GM12872 (cell line): ENCODE results near the gene CLIP2.

Source experiments
- TF ChIP-seq, protein P1 (sequence below): IDR thresholded peaks from 3 replicates; pipeline ENCODE4 v1.5.1; 2011; ENCODE audit warnings: low read depth, mild to moderate bottlenecking, low read length, moderate library complexity; ENCODE audit not compliant: insufficient read depth

Gene CLIP2

DNA sequence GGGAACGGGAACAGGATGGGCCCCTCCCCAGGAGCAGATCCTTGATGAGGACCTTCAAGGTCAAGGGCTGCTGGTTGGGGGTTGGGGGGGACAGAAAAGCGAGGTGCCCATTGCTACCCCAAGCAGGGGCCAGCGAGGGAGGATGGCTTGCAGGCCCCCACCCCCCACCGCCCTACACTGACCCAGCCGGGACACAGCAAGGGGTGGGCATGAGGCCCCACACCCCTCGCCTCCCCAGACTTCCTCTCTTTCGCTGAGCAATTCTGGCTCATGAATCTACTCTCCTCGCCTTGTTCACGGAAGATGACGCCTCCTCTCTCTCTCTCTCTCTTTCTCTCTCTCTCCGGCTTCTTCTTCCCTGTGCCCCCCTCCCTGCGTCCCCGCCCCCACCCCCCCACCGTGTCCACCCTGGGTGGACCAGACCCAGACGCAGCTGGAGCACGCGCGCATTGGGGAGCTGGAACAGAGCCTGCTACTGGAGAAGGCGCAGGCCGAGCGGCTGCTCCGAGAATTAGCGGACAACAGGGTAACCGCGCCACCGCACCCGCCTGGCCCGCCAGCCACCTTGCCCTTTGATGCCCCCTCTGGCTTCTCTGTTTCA, 83.4 kb downstream of the CLIP2 start:
- TF ChIP-seq, protein P1, sequence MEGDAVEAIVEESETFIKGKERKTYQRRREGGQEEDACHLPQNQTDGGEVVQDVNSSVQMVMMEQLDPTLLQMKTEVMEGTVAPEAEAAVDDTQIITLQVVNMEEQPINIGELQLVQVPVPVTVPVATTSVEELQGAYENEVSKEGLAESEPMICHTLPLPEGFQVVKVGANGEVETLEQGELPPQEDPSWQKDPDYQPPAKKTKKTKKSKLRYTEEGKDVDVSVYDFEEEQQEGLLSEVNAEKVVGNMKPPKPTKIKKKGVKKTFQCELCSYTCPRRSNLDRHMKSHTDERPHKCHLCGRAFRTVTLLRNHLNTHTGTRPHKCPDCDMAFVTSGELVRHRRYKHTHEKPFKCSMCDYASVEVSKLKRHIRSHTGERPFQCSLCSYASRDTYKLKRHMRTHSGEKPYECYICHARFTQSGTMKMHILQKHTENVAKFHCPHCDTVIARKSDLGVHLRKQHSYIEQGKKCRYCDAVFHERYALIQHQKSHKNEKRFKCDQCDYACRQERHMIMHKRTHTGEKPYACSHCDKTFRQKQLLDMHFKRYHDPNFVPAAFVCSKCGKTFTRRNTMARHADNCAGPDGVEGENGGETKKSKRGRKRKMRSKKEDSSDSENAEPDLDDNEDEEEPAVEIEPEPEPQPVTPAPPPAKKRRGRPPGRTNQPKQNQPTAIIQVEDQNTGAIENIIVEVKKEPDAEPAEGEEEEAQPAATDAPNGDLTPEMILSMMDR, result no peak

DNA sequence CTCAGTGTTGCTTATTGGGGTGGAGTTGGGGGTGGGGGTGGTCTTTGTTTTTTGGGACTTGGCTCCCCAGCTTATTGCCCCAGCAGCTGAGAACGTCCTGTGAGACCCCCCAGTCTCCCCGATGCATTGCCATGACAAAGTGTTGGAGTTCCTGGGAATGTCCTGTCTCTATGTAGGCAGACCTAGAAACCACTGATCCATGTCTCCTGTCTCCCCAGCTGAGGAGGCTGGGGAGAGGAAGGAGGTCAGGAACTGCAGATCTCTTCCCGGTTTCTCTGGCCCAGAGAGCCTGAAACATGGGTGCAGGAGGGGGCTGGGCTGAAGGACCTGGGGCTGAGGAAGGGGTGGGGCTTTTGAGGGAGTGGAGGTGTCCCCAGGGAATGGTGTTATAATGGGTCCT, 84.3 kb downstream of the CLIP2 start:
- TF ChIP-seq, protein P1, result no peak

- TF ChIP-seq, protein P1, result no peak
Observed at GRCh38 chr7:74375726-74376220, 86.6 kb downstream of the CLIP2 start.

- TF ChIP-seq, protein P1, result no peak
Observed at GRCh38 chr7:74376256-74377036, 87.2 kb downstream of the CLIP2 start.

- TF ChIP-seq, protein P1, result no peak
Observed at GRCh38 chr7:74379938-74380337, 90.7 kb downstream of the CLIP2 start.

- TF ChIP-seq, protein P1, result no peak
Observed at GRCh38 chr7:74380720-74381119, 91.5 kb downstream of the CLIP2 start.

GRCh38 chr7:74387606-74388005, 98.4 kb downstream of the CLIP2 start:
- TF ChIP-seq, protein P1, result no peak
